Ishikawa (cell line): Measurements from ENCODE around the gene MOB1A.

Source experiments
- CEBPB ChIP-seq: IDR thresholded peaks from 2 replicates; pipeline ENCODE4 v1.6.1; 2012
- CREB1 ChIP-seq: IDR thresholded peaks from 2 replicates; pipeline ENCODE4 v1.6.1; 2012; ENCODE audit warnings: low read depth
- EGR1 ChIP-seq: IDR thresholded peaks from 2 replicates; pipeline ENCODE4 v1.6.1; 2012
- EP300 ChIP-seq: IDR thresholded peaks from 2 replicates; pipeline ENCODE4 v1.6.1; 2012; ENCODE audit warnings: borderline replicate concordance
- FOXM1 ChIP-seq: IDR thresholded peaks from 2 replicates; pipeline ENCODE4 v1.6.1; 2012; ENCODE audit warnings: low read depth, borderline replicate concordance
- NFIC ChIP-seq: IDR thresholded peaks from 2 replicates; pipeline ENCODE4 v1.6.1; 2012
- RAD21 ChIP-seq: IDR thresholded peaks from 2 replicates; pipeline ENCODE4 v1.6.1; 2012; ENCODE audit warnings: low read depth
- REST ChIP-seq: IDR thresholded peaks from 2 replicates; pipeline ENCODE4 v1.6.1; 2012; ENCODE audit warnings: low read depth, mild to moderate bottlenecking
- TAF1 ChIP-seq: IDR thresholded peaks from 2 replicates; pipeline ENCODE4 v1.6.1; 2012; ENCODE audit warnings: low read depth, mild to moderate bottlenecking
- TCF12 ChIP-seq: IDR thresholded peaks from 2 replicates; pipeline ENCODE4 v1.6.1; 2012; ENCODE audit warnings: low read depth
- TEAD4 ChIP-seq: IDR thresholded peaks from 2 replicates; pipeline ENCODE4 v1.6.1; 2012
- ZBTB7A ChIP-seq: IDR thresholded peaks from 2 replicates; pipeline ENCODE4 v1.6.1; 2012; ENCODE audit warnings: low read depth
- TF ChIP-seq, protein P1 (sequence below): IDR thresholded peaks from 2 replicates; pipeline ENCODE4 v1.6.1; 2012
- TF ChIP-seq, protein P2 (sequence below): IDR thresholded peaks from 2 replicates; pipeline ENCODE4 v1.6.1; 2012

GRCh38 chr2:74194799-74195198 lies 16.1 kb upstream of the MOB1A start:
- no peak for TF ChIP-seq TCF12
- TF ChIP-seq, protein P1, sequence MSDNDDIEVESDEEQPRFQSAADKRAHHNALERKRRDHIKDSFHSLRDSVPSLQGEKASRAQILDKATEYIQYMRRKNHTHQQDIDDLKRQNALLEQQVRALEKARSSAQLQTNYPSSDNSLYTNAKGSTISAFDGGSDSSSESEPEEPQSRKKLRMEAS, result no peak
- TF ChIP-seq CEBPB, result no peak
- no peak for TF ChIP-seq FOXM1
- TF ChIP-seq EP300, result no peak
- no peak for TF ChIP-seq RAD21
- TF ChIP-seq, protein P2, sequence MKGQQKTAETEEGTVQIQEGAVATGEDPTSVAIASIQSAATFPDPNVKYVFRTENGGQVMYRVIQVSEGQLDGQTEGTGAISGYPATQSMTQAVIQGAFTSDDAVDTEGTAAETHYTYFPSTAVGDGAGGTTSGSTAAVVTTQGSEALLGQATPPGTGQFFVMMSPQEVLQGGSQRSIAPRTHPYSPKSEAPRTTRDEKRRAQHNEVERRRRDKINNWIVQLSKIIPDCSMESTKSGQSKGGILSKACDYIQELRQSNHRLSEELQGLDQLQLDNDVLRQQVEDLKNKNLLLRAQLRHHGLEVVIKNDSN, result no peak
- TF ChIP-seq TEAD4, result no peak
- TF ChIP-seq EGR1, result no peak
- no peak for TF ChIP-seq NFIC
- TF ChIP-seq ZBTB7A, result no peak
- TF ChIP-seq CREB1, result no peak
- no peak for TF ChIP-seq REST
- no peak for TF ChIP-seq TAF1
